Astrocyte (in vitro differentiated cells and primary cell): ENCODE results near the gene NHLRC2.

Source experiments
- CTCF ChIP-seq: IDR thresholded peaks from 2 replicates; pipeline ENCODE4 v1.5.1; 2011; ENCODE audit warnings: low read depth, mild to moderate bottlenecking, inconsistent platforms, low read length, moderate library complexity; ENCODE audit not compliant: insufficient read depth
- EZH2 ChIP-seq: IDR thresholded peaks from 2 replicates; pipeline ENCODE4 v1.6.1; 2012; ENCODE audit warnings: mild to moderate bottlenecking, low read length, inconsistent platforms; ENCODE audit not compliant: insufficient read depth

GRCh38 chr10:113917636-113918035 lies 63.2 kb downstream of the NHLRC2 start:
- TF ChIP-seq EZH2 (no peak), CTCF (no peak)
